GM12873 (cell line): Measurements from ENCODE around the gene ZNF568.

Experiments
- TF ChIP-seq, protein P1 (sequence below): IDR thresholded peaks from 2 replicates; pipeline ENCODE4 v1.5.1; 2012; ENCODE audit warnings: low read depth, mild to moderate bottlenecking, moderate library complexity, low read length, control low read depth; ENCODE audit not compliant: insufficient read depth; ENCODE audit errors: missing control alignments

ZNF568 gene

DNA sequence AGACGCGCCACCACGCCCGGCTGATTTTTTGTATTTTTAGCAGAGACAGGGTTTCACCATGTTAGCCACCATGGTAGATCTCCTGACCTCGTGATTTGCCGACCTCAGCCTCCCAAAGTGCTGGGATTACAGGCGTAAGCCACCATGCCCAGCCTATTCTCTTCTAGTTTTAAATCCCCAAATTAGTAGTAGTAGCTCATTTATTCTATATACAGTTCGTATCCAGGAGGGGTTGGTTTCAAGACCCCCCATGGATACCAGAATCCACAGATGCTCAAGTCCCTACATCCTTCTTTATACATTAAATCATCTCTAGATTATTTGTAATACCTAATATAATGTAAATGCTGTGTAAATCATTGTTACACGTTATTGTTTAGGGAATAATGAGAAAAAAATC lies 2.0 kb downstream of the ZNF568 start:
- TF ChIP-seq, protein P1, sequence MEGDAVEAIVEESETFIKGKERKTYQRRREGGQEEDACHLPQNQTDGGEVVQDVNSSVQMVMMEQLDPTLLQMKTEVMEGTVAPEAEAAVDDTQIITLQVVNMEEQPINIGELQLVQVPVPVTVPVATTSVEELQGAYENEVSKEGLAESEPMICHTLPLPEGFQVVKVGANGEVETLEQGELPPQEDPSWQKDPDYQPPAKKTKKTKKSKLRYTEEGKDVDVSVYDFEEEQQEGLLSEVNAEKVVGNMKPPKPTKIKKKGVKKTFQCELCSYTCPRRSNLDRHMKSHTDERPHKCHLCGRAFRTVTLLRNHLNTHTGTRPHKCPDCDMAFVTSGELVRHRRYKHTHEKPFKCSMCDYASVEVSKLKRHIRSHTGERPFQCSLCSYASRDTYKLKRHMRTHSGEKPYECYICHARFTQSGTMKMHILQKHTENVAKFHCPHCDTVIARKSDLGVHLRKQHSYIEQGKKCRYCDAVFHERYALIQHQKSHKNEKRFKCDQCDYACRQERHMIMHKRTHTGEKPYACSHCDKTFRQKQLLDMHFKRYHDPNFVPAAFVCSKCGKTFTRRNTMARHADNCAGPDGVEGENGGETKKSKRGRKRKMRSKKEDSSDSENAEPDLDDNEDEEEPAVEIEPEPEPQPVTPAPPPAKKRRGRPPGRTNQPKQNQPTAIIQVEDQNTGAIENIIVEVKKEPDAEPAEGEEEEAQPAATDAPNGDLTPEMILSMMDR = no peak

DNA sequence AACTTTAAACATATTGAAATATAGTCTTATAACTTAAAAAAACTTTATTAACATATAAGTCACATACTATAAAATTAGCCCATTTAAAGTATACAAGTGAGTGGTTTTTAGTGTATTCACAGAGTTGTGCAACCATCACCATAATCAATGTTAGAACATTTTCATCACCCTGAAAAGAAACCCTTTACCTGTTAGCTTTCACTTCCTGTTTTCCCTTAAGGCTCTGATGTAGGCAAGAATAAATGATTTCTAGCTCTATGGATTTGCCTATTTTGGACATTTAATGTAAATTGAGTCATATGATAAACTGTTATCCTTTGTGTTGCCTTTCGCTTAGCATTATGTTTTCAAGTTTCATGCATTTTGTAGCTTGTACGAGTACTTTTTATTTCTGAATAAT lies 15.6 kb downstream of the ZNF568 start:
- TF ChIP-seq, protein P1 = no peak

DNA sequence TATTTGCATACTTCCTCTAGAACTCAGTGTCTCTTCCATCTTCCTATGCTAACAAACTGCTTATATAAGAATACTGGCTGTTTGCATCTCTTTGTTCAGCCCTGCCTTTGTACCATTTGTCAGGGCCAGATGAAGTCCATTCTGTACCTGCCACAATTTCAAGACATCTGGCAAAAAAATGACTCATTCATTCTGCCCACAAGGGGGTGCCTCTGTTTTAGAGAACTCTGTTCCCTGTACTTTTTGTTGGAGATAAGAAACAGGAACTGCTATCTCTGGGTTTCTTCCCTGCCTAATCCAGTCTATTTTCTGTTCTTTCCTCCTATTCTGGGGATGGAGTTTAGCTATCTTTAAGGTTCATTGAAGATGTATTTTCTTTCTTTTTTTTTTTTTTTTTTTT lies 23.0 kb downstream of the ZNF568 start:
- TF ChIP-seq, protein P1 = no peak

DNA sequence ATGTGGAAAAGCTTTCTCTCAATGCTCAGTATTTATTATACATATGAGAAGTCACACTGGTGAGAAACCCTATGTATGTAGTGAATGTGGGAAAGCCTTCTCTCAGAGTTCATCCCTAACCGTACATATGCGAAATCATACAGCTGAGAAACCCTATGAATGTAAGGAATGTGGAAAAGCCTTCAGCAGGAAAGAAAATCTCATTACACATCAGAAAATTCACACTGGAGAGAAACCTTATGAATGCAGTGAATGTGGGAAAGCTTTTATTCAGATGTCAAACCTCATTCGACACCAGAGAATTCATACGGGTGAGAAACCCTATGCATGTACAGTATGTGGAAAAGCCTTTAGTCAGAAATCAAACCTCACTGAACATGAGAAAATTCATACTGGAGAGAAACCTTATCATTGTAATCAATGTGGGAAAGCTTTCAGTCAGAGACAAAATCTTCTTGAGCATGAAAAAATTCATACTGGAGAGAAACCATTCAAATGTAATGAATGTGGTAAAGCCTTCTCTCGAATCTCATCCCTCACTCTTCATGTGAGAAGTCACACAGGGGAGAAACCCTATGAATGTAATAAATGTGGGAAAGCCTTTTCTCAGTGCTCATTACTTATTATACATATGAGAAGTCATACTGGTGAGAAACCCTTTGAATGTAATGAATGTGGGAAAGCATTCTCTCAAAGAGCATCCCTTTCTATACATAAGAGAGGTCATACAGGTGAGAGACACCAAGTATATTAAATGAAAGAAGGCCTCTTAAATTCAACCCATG lies 34.4 kb downstream of the ZNF568 start:
- TF ChIP-seq, protein P1 = no peak

DNA sequence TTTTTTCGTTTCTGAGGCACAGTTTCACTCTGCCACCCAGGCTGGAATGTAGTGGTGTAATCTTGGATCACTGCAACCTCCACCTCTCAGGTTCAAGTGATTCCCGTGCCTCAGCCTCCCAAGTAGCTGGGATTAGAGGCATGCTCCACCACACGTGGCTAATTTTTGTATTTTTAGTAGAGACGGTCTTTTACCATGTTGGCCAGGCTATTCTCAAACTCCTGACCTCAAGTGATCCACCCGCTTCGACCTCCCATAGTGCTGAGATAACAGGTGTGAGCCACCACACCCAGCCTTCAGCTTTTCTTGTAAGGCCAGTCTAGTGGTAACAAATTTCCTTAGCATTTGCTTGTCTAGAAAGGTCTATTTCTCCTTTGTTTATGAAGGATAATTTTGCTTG lies 46.2 kb downstream of the ZNF568 start:
- TF ChIP-seq, protein P1 = no peak

DNA sequence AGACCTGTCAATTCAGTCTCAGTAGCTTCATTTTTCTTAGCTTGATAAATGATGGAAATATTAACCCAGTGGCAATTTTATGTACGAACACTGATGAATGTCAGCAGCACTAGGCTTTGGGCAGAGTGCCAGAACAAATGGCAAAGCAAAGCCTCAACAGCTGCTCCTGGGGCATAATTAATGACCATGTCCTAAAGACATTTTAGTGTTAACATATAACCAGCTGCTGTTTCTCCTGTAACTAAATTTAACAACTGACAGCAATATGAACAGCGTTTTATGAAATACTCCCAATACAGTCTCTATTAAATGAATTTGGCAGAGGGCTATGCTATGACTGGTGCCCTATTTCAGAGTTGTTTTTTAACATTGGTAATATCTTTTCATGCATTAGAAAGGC lies 47.1 kb downstream of the ZNF568 start:
- TF ChIP-seq, protein P1 = no peak

DNA sequence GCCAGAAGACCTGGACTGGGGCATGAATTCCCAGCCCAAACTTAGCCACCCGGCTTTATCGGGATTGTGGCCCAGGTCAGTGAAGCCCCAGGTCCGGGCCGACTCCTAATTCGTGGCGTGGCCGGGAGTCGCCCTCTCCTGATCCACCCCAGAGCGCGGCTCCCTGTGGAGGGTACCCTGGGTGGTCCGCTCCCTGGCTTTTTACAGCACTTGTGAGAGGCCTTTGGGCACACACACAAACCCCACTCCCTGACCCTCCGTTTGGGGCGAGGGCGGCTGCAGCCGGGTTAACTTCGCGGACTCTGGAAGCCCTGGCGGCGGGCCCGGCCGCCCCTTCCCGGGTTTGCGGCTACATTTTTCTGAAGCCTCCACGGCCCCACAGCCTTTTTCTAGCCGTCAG lies 56.4 kb downstream of the ZNF568 start:
- TF ChIP-seq, protein P1 = no peak
